GM18505 (cell line): Measurements from ENCODE around the gene NOL4L.
"Not testable (repeated sequence)": the region's sequence is repeated elsewhere in the genome, so short reads cannot be mapped to it uniquely, and the experiment has no call there.

Experiments
- ATAC-seq: cut with Tn5 transposase; IDR thresholded peaks from one replicate; pipeline ENCODE4 v1.9.1; 2021; ENCODE audit not compliant: unreplicated experiment
- POLR2A ChIP-seq: IDR thresholded peaks from 4 replicates; pipeline ENCODE4 v1.6.1; 2011; ENCODE audit warnings: borderline replicate concordance; ENCODE audit not compliant: insufficient read depth, insufficient read length; ENCODE audit errors: extremely low read depth

Gene NOL4L

DNA sequence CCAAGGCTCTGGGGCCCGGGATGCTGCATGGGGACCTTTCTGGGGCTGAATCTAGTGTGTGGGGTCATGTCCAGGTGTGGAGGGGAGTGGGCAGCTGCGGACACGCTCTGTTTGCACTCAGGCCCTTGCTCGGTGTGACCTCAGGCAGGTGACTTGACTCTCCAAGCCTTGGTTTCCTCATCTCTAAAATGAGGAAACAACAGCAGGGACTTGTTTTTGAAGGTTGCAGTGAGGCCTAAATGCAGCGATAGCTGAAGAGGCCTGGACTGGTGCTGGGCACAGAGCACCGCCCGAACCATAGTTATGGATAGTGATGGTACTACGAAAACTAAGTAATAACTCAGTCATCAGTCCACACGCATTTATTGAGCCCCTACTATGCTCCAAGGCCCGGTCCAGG is 91.8 kb downstream of the NOL4L start:
- no peak for TF ChIP-seq POLR2A
- no peak for ATAC-seq

DNA sequence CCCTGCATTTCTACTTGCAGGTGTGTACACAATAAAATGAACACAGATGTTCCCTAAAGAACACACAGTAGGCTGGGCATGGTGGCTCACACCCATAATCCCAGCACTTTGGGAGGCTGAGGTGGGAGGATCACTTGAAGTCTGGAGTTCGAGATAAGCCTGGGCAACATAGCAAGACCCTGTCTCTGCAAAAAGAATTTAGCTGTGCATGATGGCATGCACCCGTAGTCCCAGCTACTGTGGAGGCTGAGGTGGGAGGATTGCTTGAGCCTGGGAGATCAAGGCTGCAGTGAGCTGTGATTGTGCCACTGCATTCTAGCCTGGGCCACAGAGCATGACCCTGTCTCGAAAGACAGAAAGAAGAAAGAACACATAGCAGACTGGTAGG is 93.4 kb downstream of the NOL4L start:
- ATAC-seq = not testable (repeated sequence)

DNA sequence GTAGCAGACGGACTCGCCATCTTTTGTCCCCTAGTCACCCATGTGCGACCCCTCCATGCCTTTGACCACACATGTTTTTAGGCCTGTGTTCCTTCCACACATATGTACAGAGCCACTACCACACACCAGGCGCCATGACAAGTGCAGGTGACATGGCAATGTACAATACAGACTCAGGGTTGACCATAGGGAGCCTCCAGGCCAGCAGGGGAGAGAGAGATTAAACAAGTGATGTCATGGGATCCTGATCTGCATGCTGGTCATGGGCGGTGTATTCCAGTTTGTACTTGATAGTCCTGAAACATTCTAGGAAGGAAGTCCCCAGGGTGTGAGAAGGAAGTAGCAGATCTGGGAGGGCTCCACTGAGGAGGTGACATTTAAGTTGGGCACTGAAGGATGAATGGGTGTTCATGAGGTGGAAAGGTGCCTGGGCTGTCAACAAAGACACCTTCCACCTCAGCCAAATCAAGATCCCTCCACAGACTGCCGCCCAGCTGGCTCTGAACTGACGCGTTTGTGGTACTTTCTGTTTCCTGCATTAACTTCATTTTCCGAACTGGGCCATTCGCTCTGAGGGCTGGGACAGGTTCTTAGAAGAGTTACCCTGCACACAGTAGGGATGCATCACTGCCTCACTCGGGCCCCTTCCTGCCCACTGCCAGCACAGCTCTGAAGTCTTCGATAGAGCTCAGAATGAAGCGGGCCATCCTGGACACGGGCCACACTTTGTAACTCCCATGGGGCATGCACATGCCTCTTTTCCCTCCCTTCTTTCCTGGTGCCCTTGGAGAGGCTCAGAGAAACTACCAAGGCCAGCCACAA is 94.0 kb downstream of the NOL4L start:
- ATAC-seq = no peak
- TF ChIP-seq POLR2A = no peak

DNA sequence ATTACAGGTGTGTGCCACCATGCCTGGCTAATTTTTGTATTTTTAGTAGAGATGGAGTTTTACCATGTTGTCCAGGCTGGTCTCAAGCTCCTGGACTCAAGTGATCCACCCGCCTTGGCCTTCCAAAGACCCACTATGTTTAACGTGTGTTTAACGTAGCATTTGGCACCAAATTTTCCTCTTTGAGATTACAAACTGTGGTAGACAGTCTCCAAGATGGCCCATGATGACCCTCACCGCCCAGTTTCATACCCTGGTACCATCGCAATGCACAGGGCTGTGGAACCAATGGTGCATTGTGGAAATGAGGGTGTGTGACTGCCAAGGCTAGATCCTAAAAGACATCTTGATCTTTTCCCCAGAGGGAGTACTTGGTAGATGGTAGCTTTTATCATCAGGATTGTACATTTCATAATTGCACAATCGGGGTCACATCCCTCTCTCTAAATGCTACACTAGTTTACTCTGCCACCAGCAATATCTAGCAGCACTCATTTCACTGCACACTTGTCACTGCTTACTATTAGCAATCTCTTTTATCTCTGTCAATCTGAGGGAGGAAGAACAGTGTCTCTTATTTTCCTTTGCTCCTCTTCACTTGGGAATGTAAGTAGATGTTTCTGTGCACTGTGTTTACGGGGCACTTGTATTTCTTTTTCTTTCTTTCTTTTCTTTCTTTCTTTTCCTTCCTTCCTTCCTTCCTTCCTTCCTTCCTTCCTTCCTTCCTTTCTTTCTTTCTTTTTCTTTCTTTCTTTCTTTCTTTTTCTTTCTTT is 96.9 kb downstream of the NOL4L start:
- no peak for TF ChIP-seq POLR2A
- no peak for ATAC-seq

DNA sequence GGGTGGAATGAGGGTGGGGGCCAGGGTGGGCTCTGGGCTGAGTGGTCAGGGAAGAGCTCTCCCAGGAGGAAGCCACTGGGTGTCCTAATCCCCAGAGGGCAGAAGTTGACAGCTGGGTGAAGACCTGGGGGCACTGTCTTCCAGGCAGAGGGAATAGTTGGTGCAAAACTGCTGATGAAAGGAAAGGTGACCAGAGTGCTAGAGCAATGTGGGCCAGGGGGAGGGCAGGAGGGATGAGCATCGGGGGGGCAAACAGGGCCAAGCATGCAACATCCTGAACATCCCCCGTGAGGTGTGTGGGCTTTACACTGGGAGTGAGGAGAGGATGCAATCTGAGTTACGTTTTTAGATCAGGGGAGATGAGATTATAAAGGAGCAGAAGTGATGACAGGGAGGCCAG is 97.8 kb downstream of the NOL4L start:
- no peak for ATAC-seq
- TF ChIP-seq POLR2A = no peak

DNA sequence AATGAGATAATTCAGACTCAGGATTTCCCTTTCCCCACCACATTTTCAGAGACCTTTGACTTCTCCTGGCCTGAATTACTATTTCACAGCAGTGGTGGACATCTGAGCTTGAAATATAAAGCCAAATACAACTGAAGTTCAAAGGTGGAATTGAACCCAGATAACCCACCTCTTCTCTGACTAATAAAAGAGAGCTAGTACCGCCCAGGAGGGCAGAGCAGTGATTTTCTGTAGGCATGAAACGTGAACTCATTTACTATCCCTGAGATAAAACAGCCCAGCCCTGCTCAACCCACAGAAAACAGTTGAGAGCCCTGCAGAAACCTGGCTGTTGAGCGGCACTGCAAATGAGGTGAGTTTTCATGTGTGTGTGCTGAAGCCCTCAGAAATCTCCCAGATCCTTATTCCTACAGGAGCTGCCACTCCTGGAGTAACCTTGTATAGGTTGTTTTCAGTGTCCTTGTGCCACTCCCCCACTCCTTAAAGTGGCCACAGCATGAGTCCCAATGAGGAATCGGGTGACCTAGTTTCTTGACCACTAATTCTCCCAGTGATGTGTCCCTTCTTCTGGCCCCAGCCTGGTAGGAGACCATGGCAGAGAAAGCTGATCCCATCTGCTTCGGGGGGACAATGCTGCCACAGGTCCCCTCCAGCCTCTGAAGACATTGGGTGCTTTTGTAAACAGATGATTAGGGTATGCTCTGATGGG is 99.2 kb downstream of the NOL4L start:
- no peak for ATAC-seq
- no peak for TF ChIP-seq POLR2A

DNA sequence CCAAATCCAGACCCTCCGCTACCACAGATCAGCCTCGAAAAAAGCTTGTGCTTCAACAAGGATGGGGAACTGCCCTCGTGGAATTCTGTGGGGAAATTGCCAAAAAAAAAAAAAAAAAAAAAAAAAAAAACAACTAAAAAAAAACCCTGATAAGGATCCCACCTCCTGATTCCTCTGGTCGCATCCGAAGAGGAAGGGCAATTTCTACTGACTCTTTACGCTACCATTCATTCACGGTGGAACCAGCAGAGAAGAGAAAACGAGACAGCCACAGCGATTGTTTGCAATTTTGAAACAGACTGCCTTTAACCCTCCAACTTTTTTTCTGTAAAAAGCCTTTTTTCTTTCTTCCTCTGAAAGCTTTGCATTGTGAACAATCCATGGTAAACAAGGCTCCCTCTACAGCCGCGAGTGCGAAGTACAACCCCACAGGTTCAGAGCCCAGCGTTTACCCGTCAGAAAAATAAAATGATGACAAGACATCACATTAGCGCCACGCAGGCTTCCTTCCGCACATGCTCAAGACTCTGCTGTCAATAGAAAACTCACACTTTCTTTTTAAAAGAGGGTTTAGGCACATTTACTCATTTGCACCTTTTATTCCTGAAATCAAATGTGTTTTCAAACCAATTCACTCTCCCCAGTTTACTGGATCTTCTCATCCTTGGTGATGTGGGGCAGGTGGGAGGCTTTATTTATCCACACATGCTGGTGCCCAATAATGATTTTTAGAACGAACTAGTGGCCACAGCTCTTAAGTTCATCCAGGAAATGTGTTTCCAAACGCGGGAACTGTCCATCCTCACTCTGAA is 100.0 kb downstream of the NOL4L start:
- TF ChIP-seq POLR2A = no peak
- peak; percentile 46 for ATAC-seq

DNA sequence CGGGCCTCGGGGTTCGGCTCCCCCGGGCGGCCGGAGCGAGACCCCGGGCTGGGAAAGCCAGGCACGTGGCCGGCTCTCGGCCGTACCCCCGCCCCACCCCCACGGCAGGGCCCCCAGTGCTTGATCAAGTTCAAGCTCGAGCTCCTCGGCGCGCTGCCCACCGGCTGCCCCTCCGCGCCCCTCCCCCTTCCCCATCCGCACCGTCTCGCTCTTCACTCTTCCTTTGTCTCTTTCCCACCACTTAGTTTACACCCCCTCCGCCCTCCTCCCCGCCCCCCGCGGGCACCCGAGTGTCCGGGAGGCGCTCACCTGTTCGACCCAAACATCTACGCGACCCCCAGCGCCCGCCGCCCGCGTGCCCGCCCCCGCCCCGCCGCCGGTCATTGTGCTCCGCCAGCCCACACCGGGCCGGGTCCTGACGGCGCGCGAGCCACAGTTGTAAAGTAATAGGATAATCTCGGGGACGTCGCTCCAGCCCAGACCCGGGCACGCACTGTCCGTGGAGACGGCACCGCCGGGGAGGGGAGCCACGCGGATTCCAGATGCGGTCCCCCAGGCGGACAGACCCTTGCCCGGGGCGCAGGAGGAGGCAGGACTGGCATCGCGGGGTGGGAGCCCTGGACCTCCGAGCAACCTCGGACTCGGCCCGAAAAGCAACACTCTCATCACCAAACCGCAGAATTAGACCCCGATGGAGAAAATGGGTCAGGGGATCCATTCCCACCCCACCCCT is 100.7 kb downstream of the NOL4L start:
- no peak for ATAC-seq
- TF ChIP-seq POLR2A = no peak

DNA sequence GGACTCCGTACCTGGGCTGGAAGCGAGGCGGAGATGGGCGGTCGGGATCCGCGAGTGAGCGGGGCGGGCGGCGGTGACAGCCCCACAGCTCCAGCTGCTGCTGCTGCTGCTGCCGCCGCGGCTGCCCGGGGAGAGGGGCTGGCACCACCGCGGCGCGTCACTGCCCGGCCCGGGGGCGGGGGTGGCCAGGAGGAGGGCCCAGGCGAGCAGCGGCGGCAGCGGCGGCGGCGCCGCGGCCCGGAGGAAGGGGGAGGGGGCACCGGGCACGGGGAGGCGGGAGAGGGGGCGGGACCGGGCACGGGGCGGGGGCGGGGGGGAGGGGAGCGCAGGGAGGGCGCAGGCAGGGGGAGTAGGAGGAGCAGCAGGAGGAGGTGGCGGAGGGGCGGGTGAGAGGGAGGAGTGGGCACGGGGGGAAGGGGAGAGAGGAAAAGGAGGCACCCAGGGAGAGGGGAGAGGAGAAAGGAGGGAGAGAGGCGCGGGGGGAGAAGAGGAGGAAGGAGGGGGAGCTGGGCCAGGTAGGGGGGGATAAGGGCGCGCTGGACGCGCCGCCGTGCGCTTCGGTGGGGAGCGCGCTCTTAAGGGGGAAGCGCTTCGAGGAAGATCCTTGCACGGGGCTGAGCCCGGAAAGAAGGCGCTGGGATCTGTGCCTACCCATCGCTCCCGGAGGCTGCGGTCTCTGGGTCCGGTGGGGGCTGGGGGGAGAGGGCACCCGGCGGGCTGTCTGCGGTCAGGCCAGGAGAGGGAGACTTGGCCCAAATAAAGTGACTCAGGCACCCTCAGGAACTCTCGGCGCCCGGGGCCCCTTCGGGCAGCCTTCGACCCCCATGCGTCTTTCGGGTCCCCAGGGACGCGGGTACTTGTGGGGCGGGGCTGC is 101.5 kb downstream of the NOL4L start:
- no peak for TF ChIP-seq POLR2A
- ATAC-seq = no peak

DNA sequence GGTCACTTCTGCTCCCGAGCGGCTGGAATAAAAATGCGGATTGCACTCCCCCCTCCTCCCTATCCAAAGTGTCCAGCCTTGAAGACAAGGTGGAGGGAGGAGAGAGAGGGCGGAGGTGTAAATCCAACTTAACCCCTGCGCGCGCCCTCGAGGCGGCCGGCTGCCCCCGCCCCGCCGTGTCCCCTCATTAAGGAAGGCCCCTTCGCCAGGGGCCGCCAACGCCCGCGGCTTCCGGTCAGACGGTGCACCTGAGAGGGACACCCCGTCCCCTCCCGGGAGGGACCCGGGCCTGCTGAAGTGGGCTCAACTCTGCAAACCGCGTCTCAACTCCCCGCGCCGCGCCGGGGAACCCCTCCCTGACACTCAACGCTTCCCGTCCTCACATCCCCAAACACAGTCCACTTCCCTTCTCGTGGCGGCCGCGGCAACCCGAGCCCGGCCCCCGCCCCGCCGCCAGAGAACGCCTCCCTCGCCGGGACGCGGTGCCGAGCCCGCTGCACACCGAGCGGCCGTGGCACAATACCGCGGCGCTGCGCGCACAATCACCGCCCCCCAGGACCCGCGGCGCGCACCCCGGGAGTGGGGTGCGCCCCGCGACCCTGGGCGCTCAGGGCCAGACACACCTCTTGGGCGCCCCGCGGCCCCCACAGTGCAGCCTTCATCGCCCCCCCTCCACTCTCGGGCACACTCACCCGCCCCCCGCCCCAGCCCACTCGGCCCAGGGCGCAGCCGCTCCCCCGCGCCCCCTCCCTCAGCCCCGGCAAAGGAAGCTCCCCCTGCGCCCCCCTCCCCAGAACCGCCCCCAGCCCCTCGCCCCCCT is 102.5 kb downstream of the NOL4L start:
- ATAC-seq = no peak
- no peak for TF ChIP-seq POLR2A

DNA sequence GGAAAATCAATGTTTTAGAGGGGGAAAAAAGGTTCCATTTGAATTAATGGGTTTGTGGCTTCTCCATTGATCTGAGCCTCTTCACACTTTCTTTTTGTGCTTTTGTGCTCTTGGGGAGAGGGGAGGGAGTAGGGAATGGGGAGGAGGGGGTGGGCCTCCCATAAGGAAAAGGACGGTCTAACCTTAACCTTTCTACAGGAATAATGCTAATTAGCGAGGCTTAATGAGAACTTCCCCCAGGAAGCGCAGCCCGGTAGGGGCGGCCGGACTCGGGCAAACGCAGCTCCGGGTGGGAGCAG is 103.0 kb downstream of the NOL4L start:
- ATAC-seq = no peak
- TF ChIP-seq POLR2A = no peak
